Kidney (tissue), 14 donors: ENCODE results near the gene DEPDC1B. TPM values are rescaled to one million over a fixed set of nuclear protein-coding genes. Genes with fewer than 3 reads are reported as not detected.
"Not testable (repeated sequence)": the region's sequence is repeated elsewhere in the genome, so short reads cannot be mapped to it uniquely, and the experiment has no call there.

ENCODE experiments used
- DNase-seq, 5 donors: peaks; one replicate each; pipeline ENCODE4 v3.0.0-alpha.2; 2013 to 2020
- FAIRE-seq: peaks from 2 replicates; lab custom pipeline; 2012; peaks lifted over from hg19 to GRCh38; lab: Jason Lieb, UNC
- H3K27ac ChIP-seq, 2 donors: one replicate each; pipeline ENCODE4 v1.7.0; 2013; ENCODE audit warnings: low read depth in 2 of 2, low read length in 2 of 2, inconsistent platforms in 1 of 2
- H3K27me3 ChIP-seq: one replicate; pipeline ENCODE4 v1.7.1; 2013; ENCODE audit warnings: low read length, inconsistent platforms; ENCODE audit not compliant: control insufficient read depth, insufficient read depth
- H3K36me3 ChIP-seq, 3 donors: one replicate each; pipeline versions ENCODE4 v1.7.0 to v1.7.1; 2013; ENCODE audit warnings: low read length in 3 of 3, control low read depth in 1 of 3, inconsistent platforms in 1 of 3; ENCODE audit not compliant: insufficient read depth in 3 of 3, control insufficient read depth in 2 of 3
- H3K4me1 ChIP-seq, 3 donors: one replicate each; pipeline versions ENCODE4 v1.7.0 to v1.7.1; 2013; ENCODE audit warnings: low read length in 3 of 3, inconsistent platforms in 1 of 3, low read depth in 1 of 3; ENCODE audit not compliant: control insufficient read depth in 2 of 3, insufficient read depth in 2 of 3
- H3K4me3 ChIP-seq, 3 donors: one replicate each; pipeline versions ENCODE4 v1.7.0 to v1.8.1; 2013; ENCODE audit warnings: low read length in 3 of 3, control low read depth in 1 of 3, inconsistent platforms in 1 of 3
- H3K9ac ChIP-seq, 3 donors: one replicate each; pipeline versions ENCODE4 v1.7.0 to v1.7.1; 2013; ENCODE audit warnings: low read length in 3 of 3, control low read depth in 1 of 3, inconsistent platforms in 1 of 3
- H3K9me3 ChIP-seq, 3 donors: one replicate each; pipeline versions ENCODE4 v1.7.0 to v1.7.1; 2013; ENCODE audit warnings: low read length in 3 of 3, control low read depth in 1 of 3, inconsistent platforms in 1 of 3; ENCODE audit not compliant: control insufficient read depth in 2 of 3, insufficient read depth in 1 of 3
- CTCF ChIP-seq: IDR thresholded peaks from 3 replicates; pipeline ENCODE4 v1.5.1; 2012; ENCODE audit warnings: mild to moderate bottlenecking, moderate library complexity, borderline replicate concordance; ENCODE audit not compliant: insufficient read depth; ENCODE audit errors: extremely low read depth
- intact Hi-C: fragments of 100-400 bp; cut with DNase I; formaldehyde crosslinking; loops from one replicate; pipeline ENCODE4 v1.11.1; 2022
- polyA plus RNA-seq: library from polyadenylated mRNA; stranded (reverse); fragments of 350-450 nt; fragmentation: Illumina TruSeq; extraction: RNeasy Lipid Tissue Mini Kit (QIAGEN cat#74804); gene quantifications from one replicate; pipeline ENCODE4 v1.2.3, GENCODE V29; 2014; ENCODE audit warnings: low read depth, low replicate concordance; ENCODE audit not compliant: insufficient read depth
- total RNA-seq: library from RNA; stranded (reverse); fragmentation: NEBNext Ultra II Directional; extraction: Animal tissue kit (Norgen Biotek cat#: 25700); gene quantifications from one replicate; pipeline ENCODE4 v1.2.1, GENCODE V29; 2021
- donor health status: control.
- donor health status: control.
- donor health status: control.
- donor health status: control.
- donor health status: control.
- donor health status: DM: yes; HTN: yes; CAD: no.
- donor health status: Normal renal cell carcinoma (clear cell type).

The DEPDC1B gene
- total and polyA plus RNA-seq, 2 donors from 2014 or later: 0.50 to 5.2 TPM

- no peak overlapping the region for H3K4me3 ChIP-seq
- no peak for FAIRE-seq
- H3K9me3 ChIP-seq: no peaks in the 10 kb centered on the region
- no peak for DNase-seq
- intact Hi-C loops: no loop called here
- no peaks in the 10 kb centered on the region for H3K36me3 ChIP-seq
- H3K9ac ChIP-seq: no peak overlapping the region
- H3K27ac ChIP-seq: no peak overlapping the region
- no peaks in the 10 kb centered on the region for H3K4me1 ChIP-seq
- no peaks in the 10 kb centered on the region for H3K27me3 ChIP-seq
- TF ChIP-seq CTCF: no peak
Observed at GRCh38 chr5:60597572-60598320, 102.2 kb downstream of the DEPDC1B start.

GRCh38 chr5:60594715-60595477 lies 105.1 kb downstream of the DEPDC1B start:
- DNase-seq (peak in 3 of 5 donors; percentile 24 to 65 (median 41)), FAIRE-seq (no peak)

GRCh38 chr5:60590172-60590571 lies 109.8 kb downstream of the DEPDC1B start:
- Histone ChIP-seq H3K9me3 (no peaks in the 10 kb centered on the region), H3K9ac (no peak overlapping the region), H3K4me3 (no peak overlapping the region), H3K36me3 (no peaks in the 10 kb centered on the region), H3K4me1 (no peaks in the 10 kb centered on the region), H3K27me3 (no peaks in the 10 kb centered on the region), H3K27ac (no peak overlapping the region)
- no peak for TF ChIP-seq CTCF
- intact Hi-C loops: no loop called here
- FAIRE-seq (no peak), DNase-seq (no peak)

More at GRCh38 chr5:60594715-60595477, 105.1 kb downstream of the DEPDC1B start:
- intact Hi-C loops: no loop called here
- no peaks in the 10 kb centered on the region for H3K36me3 ChIP-seq
- no peak overlapping the region for H3K27ac ChIP-seq
- no peak overlapping the region for H3K9ac ChIP-seq
- no peaks in the 10 kb centered on the region for H3K4me1 ChIP-seq
- no peaks in the 10 kb centered on the region for H3K9me3 ChIP-seq
- no peak for TF ChIP-seq CTCF
- no peak overlapping the region for H3K4me3 ChIP-seq
- no peaks in the 10 kb centered on the region for H3K27me3 ChIP-seq

DNA sequence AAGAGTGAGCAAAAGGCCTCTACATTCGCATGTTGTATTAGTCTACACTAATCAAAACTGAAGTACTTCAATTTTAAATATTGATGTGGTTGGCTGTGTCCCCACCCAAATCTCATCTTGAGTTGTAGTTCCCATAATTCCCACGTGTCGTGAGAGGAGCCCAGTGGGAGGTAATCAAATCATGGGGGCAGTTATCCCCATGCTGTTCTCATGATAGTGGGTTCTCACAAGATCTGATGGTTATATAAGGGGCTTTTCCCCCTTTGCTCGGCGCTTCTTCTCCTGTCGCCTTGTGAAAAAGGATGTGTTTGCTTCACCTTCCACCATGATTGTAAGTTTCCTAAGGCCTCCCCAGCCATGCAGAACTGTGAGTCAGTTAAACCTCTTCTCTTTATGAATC lies 112.7 kb downstream of the DEPDC1B start:
- H3K4me3 ChIP-seq: not testable (repeated sequence)

More for the DNA sequence above, 112.7 kb downstream of the DEPDC1B start:
- H3K9ac ChIP-seq, H3K27me3 ChIP-seq, intact Hi-C loops, H3K4me1 ChIP-seq, FAIRE-seq, DNase-seq, H3K27ac ChIP-seq, H3K9me3 ChIP-seq, H3K36me3 ChIP-seq: not testable (repeated sequence)
